Ishikawa (cell line): ENCODE data around the gene AFMID.

ENCODE experiments used
- CEBPB ChIP-seq: IDR thresholded peaks from 2 replicates; pipeline ENCODE4 v1.6.1; 2012
- CREB1 ChIP-seq: IDR thresholded peaks from 2 replicates; pipeline ENCODE4 v1.6.1; 2012; ENCODE audit warnings: low read depth
- EGR1 ChIP-seq: IDR thresholded peaks from 2 replicates; pipeline ENCODE4 v1.6.1; 2012
- EP300 ChIP-seq: IDR thresholded peaks from 2 replicates; pipeline ENCODE4 v1.6.1; 2012; ENCODE audit warnings: borderline replicate concordance
- FOXM1 ChIP-seq: IDR thresholded peaks from 2 replicates; pipeline ENCODE4 v1.6.1; 2012; ENCODE audit warnings: low read depth, borderline replicate concordance
- NFIC ChIP-seq: IDR thresholded peaks from 2 replicates; pipeline ENCODE4 v1.6.1; 2012
- RAD21 ChIP-seq: IDR thresholded peaks from 2 replicates; pipeline ENCODE4 v1.6.1; 2012; ENCODE audit warnings: low read depth
- TAF1 ChIP-seq: IDR thresholded peaks from 2 replicates; pipeline ENCODE4 v1.6.1; 2012; ENCODE audit warnings: low read depth, mild to moderate bottlenecking
- TCF12 ChIP-seq: IDR thresholded peaks from 2 replicates; pipeline ENCODE4 v1.6.1; 2012; ENCODE audit warnings: low read depth
- TEAD4 ChIP-seq: IDR thresholded peaks from 2 replicates; pipeline ENCODE4 v1.6.1; 2012
- USF1 ChIP-seq: IDR thresholded peaks from 2 replicates; pipeline ENCODE4 v1.6.1; 2012
- YY1 ChIP-seq: IDR thresholded peaks from 2 replicates; pipeline ENCODE4 v1.6.1; 2012; ENCODE audit warnings: low read depth
- ZBTB7A ChIP-seq: IDR thresholded peaks from 2 replicates; pipeline ENCODE4 v1.6.1; 2012; ENCODE audit warnings: low read depth
- TF ChIP-seq, protein P1 (sequence below): IDR thresholded peaks from 2 replicates; pipeline ENCODE4 v1.6.1; 2012
- TF ChIP-seq, protein P2 (sequence below): IDR thresholded peaks from 2 replicates; pipeline ENCODE4 v1.6.1; 2012; ENCODE audit warnings: low read depth, mild to moderate bottlenecking

Gene AFMID

GRCh38 chr17:78186692-78187595 lies at the start of gene AFMID, which contains the start of gene TK1:
Gene AFMID, plus strand, starts transcription at chr17:78187362. Its CDS starts 9 bp downstream, at chr17:78187371.
Gene TK1, minus strand, starts transcription at chr17:78187052. Its CDS starts 58 bp downstream, at chr17:78186994.
- TF ChIP-seq, protein P1, sequence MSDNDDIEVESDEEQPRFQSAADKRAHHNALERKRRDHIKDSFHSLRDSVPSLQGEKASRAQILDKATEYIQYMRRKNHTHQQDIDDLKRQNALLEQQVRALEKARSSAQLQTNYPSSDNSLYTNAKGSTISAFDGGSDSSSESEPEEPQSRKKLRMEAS = peak; percentile 78
- TF ChIP-seq TEAD4 = peak; percentile 95
- peak; percentile 90 for TF ChIP-seq YY1
- no peak for TF ChIP-seq EP300
- TF ChIP-seq TCF12 = no peak
- TF ChIP-seq FOXM1 = peak; percentile 90
- peak; percentile 58; the same call in 1 of the 2 replicates for TF ChIP-seq TAF1
- TF ChIP-seq, protein P2, sequence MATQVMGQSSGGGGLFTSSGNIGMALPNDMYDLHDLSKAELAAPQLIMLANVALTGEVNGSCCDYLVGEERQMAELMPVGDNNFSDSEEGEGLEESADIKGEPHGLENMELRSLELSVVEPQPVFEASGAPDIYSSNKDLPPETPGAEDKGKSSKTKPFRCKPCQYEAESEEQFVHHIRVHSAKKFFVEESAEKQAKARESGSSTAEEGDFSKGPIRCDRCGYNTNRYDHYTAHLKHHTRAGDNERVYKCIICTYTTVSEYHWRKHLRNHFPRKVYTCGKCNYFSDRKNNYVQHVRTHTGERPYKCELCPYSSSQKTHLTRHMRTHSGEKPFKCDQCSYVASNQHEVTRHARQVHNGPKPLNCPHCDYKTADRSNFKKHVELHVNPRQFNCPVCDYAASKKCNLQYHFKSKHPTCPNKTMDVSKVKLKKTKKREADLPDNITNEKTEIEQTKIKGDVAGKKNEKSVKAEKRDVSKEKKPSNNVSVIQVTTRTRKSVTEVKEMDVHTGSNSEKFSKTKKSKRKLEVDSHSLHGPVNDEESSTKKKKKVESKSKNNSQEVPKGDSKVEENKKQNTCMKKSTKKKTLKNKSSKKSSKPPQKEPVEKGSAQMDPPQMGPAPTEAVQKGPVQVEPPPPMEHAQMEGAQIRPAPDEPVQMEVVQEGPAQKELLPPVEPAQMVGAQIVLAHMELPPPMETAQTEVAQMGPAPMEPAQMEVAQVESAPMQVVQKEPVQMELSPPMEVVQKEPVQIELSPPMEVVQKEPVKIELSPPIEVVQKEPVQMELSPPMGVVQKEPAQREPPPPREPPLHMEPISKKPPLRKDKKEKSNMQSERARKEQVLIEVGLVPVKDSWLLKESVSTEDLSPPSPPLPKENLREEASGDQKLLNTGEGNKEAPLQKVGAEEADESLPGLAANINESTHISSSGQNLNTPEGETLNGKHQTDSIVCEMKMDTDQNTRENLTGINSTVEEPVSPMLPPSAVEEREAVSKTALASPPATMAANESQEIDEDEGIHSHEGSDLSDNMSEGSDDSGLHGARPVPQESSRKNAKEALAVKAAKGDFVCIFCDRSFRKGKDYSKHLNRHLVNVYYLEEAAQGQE = no peak
- TF ChIP-seq CREB1 = peak; percentile 23; the same call in 1 of the 2 replicates
- 0 out of 2 replicates have a peak, but pooled peaks have one; percentile 22 for TF ChIP-seq EGR1
- peak; percentile 46 for TF ChIP-seq USF1
- no peak for TF ChIP-seq NFIC
- TF ChIP-seq ZBTB7A = peak; percentile 51; the same call in 1 of the 2 replicates
- no peak for TF ChIP-seq RAD21
- no peak for TF ChIP-seq CEBPB

DNA sequence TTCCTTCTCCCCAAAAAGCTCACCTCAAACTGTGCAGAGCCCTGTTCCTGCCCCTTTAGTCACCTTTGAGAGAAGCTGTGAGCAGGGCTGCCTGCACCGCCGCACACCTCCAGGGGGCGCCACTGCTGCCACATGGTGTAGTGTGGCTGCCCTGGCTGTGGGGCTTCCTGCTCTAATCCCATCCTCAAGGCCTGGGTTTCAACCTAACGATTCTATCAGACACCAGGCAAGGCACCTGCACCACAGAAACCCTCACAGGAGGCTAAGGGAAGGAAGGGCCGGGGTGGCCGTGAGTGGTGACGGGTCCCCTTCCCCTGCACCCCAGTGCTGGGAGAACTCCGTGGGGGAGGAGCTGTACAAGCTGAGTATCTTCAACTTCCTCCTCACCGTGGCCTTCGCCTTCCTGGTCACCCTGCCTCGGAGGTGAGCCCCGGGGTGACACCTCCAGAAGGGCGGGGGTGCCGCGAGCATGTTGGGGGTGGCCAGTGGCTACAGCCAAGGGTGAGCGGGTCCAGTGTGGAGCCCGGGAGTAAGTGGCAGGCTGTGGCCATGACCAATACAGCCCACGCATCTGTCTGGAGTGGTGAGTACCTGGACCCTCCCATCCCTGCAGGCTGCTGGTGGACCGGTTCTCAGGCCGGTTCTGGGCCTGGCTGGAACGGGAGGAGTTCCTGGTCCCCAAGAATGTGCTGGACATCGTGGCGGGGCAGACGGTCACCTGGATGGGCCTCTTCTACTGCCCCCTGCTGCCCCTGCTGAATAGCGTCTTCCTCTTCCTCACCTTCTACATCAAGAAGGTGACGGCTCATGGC lies 49.6 kb upstream of the AFMID start:
- peak; percentile 50; the same call in 1 of the 2 replicates for TF ChIP-seq RAD21
- TF ChIP-seq USF1 = no peak
- TF ChIP-seq ZBTB7A = no peak
- TF ChIP-seq NFIC = no peak
- peak; percentile 53 for TF ChIP-seq TCF12
- TF ChIP-seq FOXM1 = no peak
- TF ChIP-seq, protein P1 = peak; percentile 44; the same call in 1 of the 2 replicates
- TF ChIP-seq EP300 = peak; percentile 34; the same call in 1 of the 2 replicates
- TF ChIP-seq, protein P2 = no peak
- peak; percentile 65 for TF ChIP-seq TEAD4
- TF ChIP-seq CREB1 = no peak
- no peak for TF ChIP-seq CEBPB
- TF ChIP-seq TAF1 = no peak
- 0 out of 2 replicates have a peak, but pooled peaks have one; percentile 11 for TF ChIP-seq YY1
- TF ChIP-seq EGR1 = peak; percentile 79

GRCh38 chr17:78138204-78139060 lies 48.7 kb upstream of the AFMID start:
- TF ChIP-seq TEAD4 = no peak
- no peak for TF ChIP-seq TCF12
- TF ChIP-seq, protein P2 = no peak
- no peak for TF ChIP-seq FOXM1
- no peak for TF ChIP-seq RAD21
